HEK293 (cell line): ENCODE results near the gene DYNLT4.
A peak's percentile ranks its signal among the peaks of the same experiment; 100 is the strongest.

Experiments used
- CTCF ChIA-PET: fragments of 350-600 bp; formaldehyde crosslinking; extraction: SDS; loops from one replicate; lab custom pipeline; 2021; ENCODE audit warnings: antibody characterized with exemption; lab: Yijun Ruan, JAX
- POLR2A ChIA-PET: fragments of 300-600 bp; formaldehyde crosslinking; extraction: SDS; loops from one replicate; lab custom pipeline; 2020; ENCODE audit warnings: antibody characterized with exemption, inconsistent platforms; lab: Yijun Ruan, JAX
- H3K27ac ChIP-seq: fragments of 200-500 bp; sonication (Bioruptor generic); 2 replicates; pipeline ENCODE4 v1.5.1; 2014; ENCODE audit warnings: low read depth, low read length, control low read depth, inconsistent platforms; ENCODE audit errors: extremely low read depth
- H3K36me3 ChIP-seq, 2 experiments: fragments of 200-500 bp in 1 of 2; sonication (Bioruptor generic) in 1 of 2; 1 replicate in 1 of 2; 2 replicates in 1 of 2; pipeline ENCODE4 v1.5.1; 2014 to 2017; ENCODE audit warnings: inconsistent platforms in 2 of 2, low read length in 2 of 2; ENCODE audit not compliant: control insufficient read depth in 2 of 2, insufficient read depth in 1 of 2
- H3K4me1 ChIP-seq: fragments of 200-500 bp; sonication (Bioruptor generic); 2 replicates; pipeline ENCODE4 v1.5.1; 2014; ENCODE audit warnings: mild to moderate bottlenecking, low read length, inconsistent platforms; ENCODE audit not compliant: control insufficient read depth, insufficient read depth
- H3K4me3 ChIP-seq: 2 replicates; pipeline ENCODE4 v1.5.1; 2011; ENCODE audit warnings: low read depth, mild to moderate bottlenecking, control low read depth, low read length, moderate library complexity
- H3K9me3 ChIP-seq: fragments of 200-500 bp; sonication (Bioruptor generic); 2 replicates; pipeline ENCODE4 v1.5.1; 2014; ENCODE audit warnings: low read depth, low read length, inconsistent platforms; ENCODE audit not compliant: control insufficient read depth, insufficient read depth
- BCL11A ChIP-seq: fragments of 450-650 bp; formaldehyde crosslinking; IDR thresholded peaks from 2 replicates; pipeline ENCODE4 v1.5.1; 2016; ENCODE audit warnings: low read depth, missing biosample characterization, missing genetic modification characterization
- KLF10 ChIP-seq: fragments of 450-650 bp; IDR thresholded peaks from 2 replicates; pipeline ENCODE4 v1.5.1; 2018; ENCODE audit warnings: missing biosample characterization, mild to moderate bottlenecking, missing genetic modification characterization
- OVOL3 ChIP-seq: fragments of 450-650 bp; formaldehyde crosslinking; IDR thresholded peaks from 2 replicates; pipeline ENCODE4 v1.5.1; 2016; ENCODE audit warnings: missing biosample characterization, missing genetic modification characterization
- ZBTB10 ChIP-seq: fragments of 450-650 bp; formaldehyde crosslinking; IDR thresholded peaks from 2 replicates; pipeline ENCODE4 v1.5.1; 2016; ENCODE audit warnings: missing biosample characterization, missing genetic modification characterization
- ZFP69B ChIP-seq: fragments of 450-650 bp; formaldehyde crosslinking; IDR thresholded peaks from 2 replicates; pipeline ENCODE4 v1.5.1; 2016; ENCODE audit warnings: missing biosample characterization, missing genetic modification characterization
- ZNF169 ChIP-seq: fragments of 450-650 bp; formaldehyde crosslinking; IDR thresholded peaks from 2 replicates; pipeline ENCODE4 v1.5.1; 2016; ENCODE audit warnings: missing biosample characterization, missing genetic modification characterization
- ZNF221 ChIP-seq: fragments of 450-650 bp; formaldehyde crosslinking; IDR thresholded peaks from 2 replicates; pipeline ENCODE4 v1.5.1; 2017; ENCODE audit warnings: missing biosample characterization, missing genetic modification characterization, borderline replicate concordance
- ZNF274 ChIP-seq, 2 experiments: fragments of 200-500 bp in 1 of 2; fragments of 450-650 bp in 1 of 2; sonication (Bioruptor generic) in 1 of 2; formaldehyde crosslinking in 1 of 2; IDR thresholded peaks; 2 replicates each; pipeline versions ENCODE4 v1.5.1 to v1.6.1; 2014 to 2016; ENCODE audit warnings: borderline replicate concordance in 1 of 2, inconsistent platforms in 1 of 2, low read length in 1 of 2, missing biosample characterization in 1 of 2, missing genetic modification characterization in 1 of 2
- ZNF350 ChIP-seq: fragments of 450-650 bp; formaldehyde crosslinking; IDR thresholded peaks from 2 replicates; pipeline ENCODE4 v1.5.0; 2017; ENCODE audit warnings: missing biosample characterization, mild to moderate bottlenecking, missing genetic modification characterization
- ZNF37A ChIP-seq: fragments of 450-650 bp; IDR thresholded peaks from 2 replicates; pipeline ENCODE4 v1.5.1; 2018; ENCODE audit warnings: missing biosample characterization, missing genetic modification characterization
- ZNF530 ChIP-seq: fragments of 450-650 bp; formaldehyde crosslinking; IDR thresholded peaks from 2 replicates; pipeline ENCODE4 v1.5.1; 2016; ENCODE audit warnings: low read depth, missing biosample characterization, missing genetic modification characterization
- ZNF571 ChIP-seq: fragments of 450-650 bp; formaldehyde crosslinking; IDR thresholded peaks from 2 replicates; pipeline ENCODE4 v1.5.0; 2017; ENCODE audit warnings: missing biosample characterization, missing genetic modification characterization
- ZNF600 ChIP-seq: fragments of 450-650 bp; formaldehyde crosslinking; IDR thresholded peaks from 2 replicates; pipeline ENCODE4 v1.5.1; 2016; ENCODE audit warnings: missing biosample characterization, missing genetic modification characterization
- ZNF621 ChIP-seq: fragments of 450-650 bp; formaldehyde crosslinking; IDR thresholded peaks from 2 replicates; pipeline ENCODE4 v1.5.1; 2017; ENCODE audit warnings: missing biosample characterization, missing genetic modification characterization
- ZNF692 ChIP-seq: fragments of 450-650 bp; formaldehyde crosslinking; IDR thresholded peaks from 2 replicates; pipeline ENCODE4 v1.5.1; 2016; ENCODE audit warnings: missing biosample characterization, missing genetic modification characterization
- TF ChIP-seq, protein P1 (sequence below): fragments of 450-650 bp; formaldehyde crosslinking; IDR thresholded peaks from 2 replicates; pipeline ENCODE4 v1.5.1; 2017; ENCODE audit warnings: missing biosample characterization, missing genetic modification characterization
- TF ChIP-seq, protein P2 (sequence below): fragments of 450-650 bp; formaldehyde crosslinking; IDR thresholded peaks from 2 replicates; pipeline ENCODE4 v1.5.1; 2016; ENCODE audit warnings: missing biosample characterization, missing genetic modification characterization

DYNLT4 gene

GRCh38 chr1:44792736-44793502 lies 14.2 kb downstream of the DYNLT4 start:
- Histone ChIP-seq H3K27ac (no peak overlapping the region), H3K4me3 (no peak overlapping the region), H3K9me3 (no peaks in the 10 kb centered on the region), H3K36me3 (no peaks in the 10 kb centered on the region), H3K4me1 (no peaks in the 10 kb centered on the region)
- CTCF ChIA-PET, result interaction anchor here (0.6 to 2.2 kb wide), 15 partner anchors 9 to 1454 kb away, joined by 3 to 10 read pairs (median 4); partner anchors contain the start of genes BTBD19, HECTD3, RNU5D-1 and UROD
- no peak for TF ChIP-seq ZNF37A (tag by site-specific recombination)
- no peak for TF ChIP-seq ZNF571 (tag by site-specific recombination)
- no peak for TF ChIP-seq ZNF530 (tag by site-specific recombination)
- TF ChIP-seq, protein P1, sequence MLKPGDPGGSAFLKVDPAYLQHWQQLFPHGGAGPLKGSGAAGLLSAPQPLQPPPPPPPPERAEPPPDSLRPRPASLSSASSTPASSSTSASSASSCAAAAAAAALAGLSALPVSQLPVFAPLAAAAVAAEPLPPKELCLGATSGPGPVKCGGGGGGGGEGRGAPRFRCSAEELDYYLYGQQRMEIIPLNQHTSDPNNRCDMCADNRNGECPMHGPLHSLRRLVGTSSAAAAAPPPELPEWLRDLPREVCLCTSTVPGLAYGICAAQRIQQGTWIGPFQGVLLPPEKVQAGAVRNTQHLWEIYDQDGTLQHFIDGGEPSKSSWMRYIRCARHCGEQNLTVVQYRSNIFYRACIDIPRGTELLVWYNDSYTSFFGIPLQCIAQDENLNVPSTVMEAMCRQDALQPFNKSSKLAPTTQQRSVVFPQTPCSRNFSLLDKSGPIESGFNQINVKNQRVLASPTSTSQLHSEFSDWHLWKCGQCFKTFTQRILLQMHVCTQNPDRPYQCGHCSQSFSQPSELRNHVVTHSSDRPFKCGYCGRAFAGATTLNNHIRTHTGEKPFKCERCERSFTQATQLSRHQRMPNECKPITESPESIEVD, result no peak
- no peak for TF ChIP-seq ZNF274 (IDR thresholded peaks at IDR 0.05; ENCODE audit: low read length)
- no peak for TF ChIP-seq ZNF274 (tag by site-specific recombination; IDR thresholded peaks at IDR 0.05; ENCODE audit: borderline replicate concordance)
- no peak for TF ChIP-seq OVOL3 (tag by site-specific recombination)
- TF ChIP-seq ZNF621 (tag by site-specific recombination), result no peak
- 0 out of 2 replicates have a peak, but pooled peaks have one; percentile 53 for TF ChIP-seq ZFP69B
- TF ChIP-seq, protein P2, sequence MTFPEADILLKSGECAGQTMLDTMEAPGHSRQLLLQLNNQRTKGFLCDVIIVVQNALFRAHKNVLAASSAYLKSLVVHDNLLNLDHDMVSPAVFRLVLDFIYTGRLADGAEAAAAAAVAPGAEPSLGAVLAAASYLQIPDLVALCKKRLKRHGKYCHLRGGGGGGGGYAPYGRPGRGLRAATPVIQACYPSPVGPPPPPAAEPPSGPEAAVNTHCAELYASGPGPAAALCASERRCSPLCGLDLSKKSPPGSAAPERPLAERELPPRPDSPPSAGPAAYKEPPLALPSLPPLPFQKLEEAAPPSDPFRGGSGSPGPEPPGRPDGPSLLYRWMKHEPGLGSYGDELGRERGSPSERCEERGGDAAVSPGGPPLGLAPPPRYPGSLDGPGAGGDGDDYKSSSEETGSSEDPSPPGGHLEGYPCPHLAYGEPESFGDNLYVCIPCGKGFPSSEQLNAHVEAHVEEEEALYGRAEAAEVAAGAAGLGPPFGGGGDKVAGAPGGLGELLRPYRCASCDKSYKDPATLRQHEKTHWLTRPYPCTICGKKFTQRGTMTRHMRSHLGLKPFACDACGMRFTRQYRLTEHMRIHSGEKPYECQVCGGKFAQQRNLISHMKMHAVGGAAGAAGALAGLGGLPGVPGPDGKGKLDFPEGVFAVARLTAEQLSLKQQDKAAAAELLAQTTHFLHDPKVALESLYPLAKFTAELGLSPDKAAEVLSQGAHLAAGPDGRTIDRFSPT (tag by site-specific recombination), result no peak
- TF ChIP-seq ZNF350 (tag by site-specific recombination), result no peak
- TF ChIP-seq ZNF600 (tag by site-specific recombination), result no peak
- no peak for TF ChIP-seq KLF10
- TF ChIP-seq BCL11A (tag by site-specific recombination), result no peak
- peak; percentile 56 for TF ChIP-seq ZNF692 (tag by site-specific recombination)
- TF ChIP-seq ZNF169 (tag by site-specific recombination), result no peak
- no peak for TF ChIP-seq ZBTB10 (tag by site-specific recombination)
- no peak for TF ChIP-seq ZNF221 (tag by site-specific recombination)
- POLR2A ChIA-PET, result interaction anchor here (0.6 to 2.8 kb wide), 13 partner anchors 10 to 510 kb away, joined by 3 to 23 read pairs (median 6); partner anchors contain the start of genes BTBD19, HECTD3, PTCH2 and RPS8
